Mesenchymal stem cell (in vitro differentiated cells and primary cell): ENCODE measurements around the gene NAPA.

Experiments used
- DNase-seq: peaks from one replicate; pipeline ENCODE4 v3.0.0-alpha.2; 2013
- H2AFZ ChIP-seq: one replicate; pipeline ENCODE4 v1.6.1; 2013; ENCODE audit warnings: low read depth, mild to moderate bottlenecking, control low read depth, inconsistent platforms, low read length, moderate library complexity
- H2AK5ac ChIP-seq: 2 replicates; pipeline ENCODE4 v1.6.1; 2013; ENCODE audit warnings: low read length, moderate library complexity, mild to moderate bottlenecking, inconsistent platforms; ENCODE audit not compliant: severe bottlenecking
- H2BK120ac ChIP-seq: one replicate; pipeline ENCODE4 v1.6.1; 2013; ENCODE audit warnings: low read depth, mild to moderate bottlenecking, inconsistent platforms, low read length, moderate library complexity
- H2BK12ac ChIP-seq, 2 experiments: one replicate each; pipeline ENCODE4 v1.6.1; 2013; ENCODE audit warnings: inconsistent platforms in 2 of 2, low read length in 2 of 2, mild to moderate bottlenecking in 2 of 2, moderate library complexity in 2 of 2, control low read depth in 1 of 2
- H2BK15ac ChIP-seq: one replicate; pipeline ENCODE4 v1.6.1; 2013; ENCODE audit warnings: mild to moderate bottlenecking, low read depth, inconsistent platforms; ENCODE audit not compliant: poor library complexity, severe bottlenecking
- H2BK5ac ChIP-seq: 2 replicates; pipeline ENCODE4 v1.6.1; 2013; ENCODE audit warnings: low read depth, mild to moderate bottlenecking, low read length, control low read depth, inconsistent platforms; ENCODE audit not compliant: poor library complexity, severe bottlenecking
- H3K14ac ChIP-seq, 2 experiments: one replicate each; pipeline ENCODE4 v1.6.1; 2013; ENCODE audit warnings: inconsistent platforms in 2 of 2, low read length in 2 of 2, control low read depth in 1 of 2, mild to moderate bottlenecking in 1 of 2, moderate library complexity in 1 of 2
- H3K18ac ChIP-seq, 2 experiments: one replicate each; pipeline ENCODE4 v1.6.1; 2013; ENCODE audit warnings: inconsistent platforms in 2 of 2, low read length in 2 of 2, control low read depth in 1 of 2, low read depth in 1 of 2, mild to moderate bottlenecking in 1 of 2
- H3K23ac ChIP-seq, 2 experiments: one replicate each; pipeline ENCODE4 v1.6.1; 2013; ENCODE audit warnings: inconsistent platforms in 2 of 2, low read length in 2 of 2, mild to moderate bottlenecking in 2 of 2, moderate library complexity in 2 of 2, control low read depth in 1 of 2
- H3K27ac ChIP-seq: 2 replicates; pipeline ENCODE4 v1.5.1; 2013; ENCODE audit warnings: mild to moderate bottlenecking, moderate library complexity, low read length, control low read depth, inconsistent platforms; ENCODE audit not compliant: poor library complexity, severe bottlenecking
- H3K27me3 ChIP-seq, 2 experiments: 2 replicates each; pipeline versions ENCODE4 v1.6.1 to v1.7.0; 2013; ENCODE audit warnings: low read length in 2 of 2, mild to moderate bottlenecking in 2 of 2, moderate library complexity in 2 of 2, control low read depth in 1 of 2, inconsistent platforms in 1 of 2; ENCODE audit not compliant: control insufficient read depth in 1 of 2, insufficient read depth in 1 of 2
- H3K36me3 ChIP-seq, 2 experiments: 2 replicates each; pipeline versions ENCODE4 v1.6.1 to v1.7.0; 2013; ENCODE audit warnings: low read length in 2 of 2, control low read depth in 1 of 2, inconsistent platforms in 1 of 2, low read depth in 1 of 2, mild to moderate bottlenecking in 1 of 2; ENCODE audit not compliant: insufficient read depth in 2 of 2, control insufficient read depth in 1 of 2
- H3K4ac ChIP-seq, 2 experiments: one replicate each; pipeline ENCODE4 v1.6.1; 2013; ENCODE audit warnings: inconsistent platforms in 2 of 2, low read length in 2 of 2, mild to moderate bottlenecking in 2 of 2, moderate library complexity in 2 of 2, control low read depth in 1 of 2, low read depth in 1 of 2
- H3K4me1 ChIP-seq: 2 replicates; pipeline ENCODE4 v1.6.1; 2013; ENCODE audit warnings: low read depth, low read length, control low read depth; ENCODE audit not compliant: control insufficient read depth, insufficient read depth
- H3K4me2 ChIP-seq: 2 replicates; pipeline ENCODE4 v1.6.1; 2013; ENCODE audit warnings: low read length, mild to moderate bottlenecking, inconsistent platforms; ENCODE audit not compliant: poor library complexity, severe bottlenecking
- H3K4me3 ChIP-seq, 2 experiments: 2 replicates each; pipeline versions ENCODE4 v1.5.1 to v1.7.0; 2013; ENCODE audit warnings: low read length in 2 of 2, mild to moderate bottlenecking in 2 of 2, control low read depth in 1 of 2, low read depth in 1 of 2; ENCODE audit not compliant: insufficient read depth in 1 of 2
- H3K79me1 ChIP-seq: replicated peaks from 2 replicates; pipeline ENCODE4 v1.6.1; 2013; ENCODE audit warnings: mild to moderate bottlenecking, control low read depth, low read length, inconsistent platforms; ENCODE audit not compliant: poor library complexity, severe bottlenecking
- H3K9ac ChIP-seq: 2 replicates; pipeline ENCODE4 v1.7.0; 2013; ENCODE audit warnings: mild to moderate bottlenecking, low read length, moderate library complexity
- H3K9me3 ChIP-seq: 2 replicates; pipeline ENCODE4 v1.7.0; 2013; ENCODE audit warnings: mild to moderate bottlenecking, low read length; ENCODE audit not compliant: control insufficient read depth
- H4K8ac ChIP-seq: one replicate; pipeline ENCODE4 v1.6.1; 2013; ENCODE audit warnings: inconsistent platforms, mild to moderate bottlenecking, low read length, moderate library complexity
- H4K91ac ChIP-seq: one replicate; pipeline ENCODE4 v1.6.1; 2013; ENCODE audit warnings: mild to moderate bottlenecking, low read length, inconsistent platforms
- WGBS: methylation state at CpG from one replicate; pipeline ENCODE4 v1.1.7; 2013; ENCODE audit warnings: mixed read lengths; 5-methylcytosine and 5-hydroxymethylcytosine counted together

Gene NAPA

GRCh38 chr19:47438793-47439220 is 76.1 kb downstream of the NAPA start:
- WGBS, result 22% methylated on average over 5 of the region's 5 CpGs
- Histone ChIP-seq H3K27me3 (peaks cover 39 to 85% of the 10 kb centered on the region in 2 experiments), H3K14ac (no peak overlapping the region), H2BK5ac (no peak overlapping the region), H2BK15ac (no peak overlapping the region), H3K4me3 (no peak overlapping the region), H3K4me1 (peaks cover 1% of the 10 kb centered on the region), H2AFZ (no peak overlapping the region), H3K4ac (no peak overlapping the region), H3K9me3 (no peaks in the 10 kb centered on the region), H3K4me2 (no peak overlapping the region), H3K79me1 (no peaks in the 10 kb centered on the region), H3K23ac (no peak overlapping the region), H3K9ac (no peak overlapping the region), H2AK5ac (no peak overlapping the region), H3K18ac (no peak overlapping the region), H4K8ac (no peak overlapping the region), H2BK120ac (no peak overlapping the region), H3K36me3 (no peaks in the 10 kb centered on the region), H4K91ac (no peak overlapping the region), H2BK12ac (no peak overlapping the region), H3K27ac (no peak overlapping the region)
- DNase-seq, result no peak
